ENCODE results near the gene PIAS2. TPM values are rescaled to one million over a fixed set of nuclear protein-coding genes. Genes with fewer than 3 reads are reported as not detected.
"Not testable (repeated sequence)": the region's sequence is repeated elsewhere in the genome, so short reads cannot be mapped to it uniquely, and the experiment has no call there.

Gene PIAS2, protein sequence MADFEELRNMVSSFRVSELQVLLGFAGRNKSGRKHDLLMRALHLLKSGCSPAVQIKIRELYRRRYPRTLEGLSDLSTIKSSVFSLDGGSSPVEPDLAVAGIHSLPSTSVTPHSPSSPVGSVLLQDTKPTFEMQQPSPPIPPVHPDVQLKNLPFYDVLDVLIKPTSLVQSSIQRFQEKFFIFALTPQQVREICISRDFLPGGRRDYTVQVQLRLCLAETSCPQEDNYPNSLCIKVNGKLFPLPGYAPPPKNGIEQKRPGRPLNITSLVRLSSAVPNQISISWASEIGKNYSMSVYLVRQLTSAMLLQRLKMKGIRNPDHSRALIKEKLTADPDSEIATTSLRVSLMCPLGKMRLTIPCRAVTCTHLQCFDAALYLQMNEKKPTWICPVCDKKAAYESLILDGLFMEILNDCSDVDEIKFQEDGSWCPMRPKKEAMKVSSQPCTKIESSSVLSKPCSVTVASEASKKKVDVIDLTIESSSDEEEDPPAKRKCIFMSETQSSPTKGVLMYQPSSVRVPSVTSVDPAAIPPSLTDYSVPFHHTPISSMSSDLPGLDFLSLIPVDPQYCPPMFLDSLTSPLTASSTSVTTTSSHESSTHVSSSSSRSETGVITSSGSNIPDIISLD
- 10 to 100 TPM; 44.8 to 66.7 (median 61.3) TPM for total RNA-seq
- 10 to 100 TPM in 1 of 3 donors, 1 to 10 TPM in 2; 5.5 to 20.3 (median 9.2) TPM for polyA plus RNA-seq
- long read RNA-seq, donor 1, full-length matches to known transcripts, result 6 of 33 reads
- long read RNA-seq, donor 1, partial matches to known transcripts, result 4 of 33 reads
- long read RNA-seq, donor 1, other reads (novel, unspliced or antisense), result 23 of 33 reads
- long read RNA-seq, donor 2, full-length matches to known transcripts, result 16 of 48 reads
- long read RNA-seq, donor 2, partial matches to known transcripts, result 8 of 48 reads
- long read RNA-seq, donor 2, other reads (novel, unspliced or antisense), result 24 of 48 reads

GRCh38 chr18:46917108-46917802 lies at the start of gene PIAS2, which contains the start of gene KATNAL2:
PIAS2 (minus strand) TSS chr18:46917507; CDS start chr18:46917345, 162 bp downstream.
KATNAL2 (plus strand) TSS chr18:46917602; CDS start chr18:46946873, 29,271 bp downstream.
- DNase-seq (peak; percentile 82 to 89), ATAC-seq (peak; percentile 90 to 93 (median 90))
- intact Hi-C loops (cut with DNase I), result no loop called here
- H3K36me3 ChIP-seq (ENCODE audit: insufficient read depth in 1 of 2, low read depth in 1 of 2), result no peaks in the 10 kb centered on the region
- H3K27ac ChIP-seq, result peak within 1 kb of the TSS; percentile 94
- H3K4me3 ChIP-seq, result peak within 1 kb of the TSS; percentile 86
- no peaks in the 10 kb centered on the region for H3K9me3 ChIP-seq
- WGBS, 3 donors, result 0 to 1% (median 0%) methylated on average over 49 to 107 of the region's 107 CpGs
- peaks cover 32% of the 10 kb centered on the region for H3K4me1 ChIP-seq
- no peaks in the 10 kb centered on the region for H3K27me3 ChIP-seq (ENCODE audit: insufficient read depth in 3 of 3, low read length in 2 of 3)
- no peak for TF ChIP-seq CTCF (IDR thresholded peaks at IDR 0.05)

GRCh38 chr18:46966266-46966665 lies 49.0 kb upstream of the PIAS2 start:
- H3K36me3 ChIP-seq (ENCODE audit: insufficient read depth in 1 of 2, low read depth in 1 of 2); H3K4me3 ChIP-seq; intact Hi-C loops (cut with DNase I); H3K27me3 ChIP-seq (ENCODE audit: insufficient read depth in 3 of 3, low read length in 2 of 3); ATAC-seq; H3K4me1 ChIP-seq; DNase-seq; H3K9me3 ChIP-seq; H3K27ac ChIP-seq: not testable (repeated sequence)
- WGBS, 3 donors, result no CpG with 5 or more reads among the region's 10 CpGs

DNA sequence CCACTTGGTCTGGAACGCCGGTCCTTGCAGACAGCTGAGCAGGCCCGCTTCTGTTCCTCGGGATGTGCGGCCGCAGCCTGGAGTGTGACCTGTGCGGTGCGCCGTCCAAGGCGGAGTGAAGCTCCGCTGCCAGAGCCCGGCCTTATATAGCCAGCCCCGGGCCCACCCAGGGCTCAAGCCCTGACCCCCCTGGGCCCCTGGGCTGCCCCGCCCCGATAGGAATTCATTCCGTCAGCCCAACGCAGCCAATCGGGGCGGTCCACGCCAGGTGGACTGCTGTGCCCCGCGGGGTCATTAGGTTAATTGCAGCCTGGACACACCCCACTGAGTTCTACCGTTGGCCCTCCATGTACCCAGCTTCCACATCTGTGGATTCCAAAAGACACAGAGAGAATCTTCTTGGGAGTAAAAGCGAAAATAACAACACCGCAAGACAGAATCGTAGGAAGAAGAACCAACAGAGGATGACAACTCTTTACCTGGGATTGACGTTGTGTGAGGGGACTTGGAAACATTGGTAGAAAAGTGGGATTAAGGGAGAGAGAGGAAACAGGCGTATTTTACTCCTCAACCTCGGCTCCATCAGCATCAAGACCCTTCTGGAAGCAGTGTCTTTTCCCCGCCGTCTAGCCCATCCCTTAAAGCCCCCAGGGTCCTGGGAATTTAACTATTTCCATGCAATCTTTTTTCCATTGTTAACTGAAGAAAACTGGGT lies 47.4 kb upstream of the PIAS2 start:
- WGBS, 3 donors, result 89 to 100% (median 92%) methylated on average over 1 to 8 of the region's 31 CpGs
- H3K27me3 ChIP-seq (ENCODE audit: insufficient read depth in 3 of 3, low read length in 2 of 3); H3K4me1 ChIP-seq; H3K27ac ChIP-seq; H3K36me3 ChIP-seq (ENCODE audit: insufficient read depth in 1 of 2, low read depth in 1 of 2); intact Hi-C loops (cut with DNase I); H3K9me3 ChIP-seq; H3K4me3 ChIP-seq; DNase-seq: not testable (repeated sequence)
- peak; percentile 43 to 54 (median 52) for ATAC-seq

GRCh38 chr18:46963656-46964578 lies 46.6 kb upstream of the PIAS2 start:
- ATAC-seq, result peak; percentile 21 to 51 (median 46)

DNA sequence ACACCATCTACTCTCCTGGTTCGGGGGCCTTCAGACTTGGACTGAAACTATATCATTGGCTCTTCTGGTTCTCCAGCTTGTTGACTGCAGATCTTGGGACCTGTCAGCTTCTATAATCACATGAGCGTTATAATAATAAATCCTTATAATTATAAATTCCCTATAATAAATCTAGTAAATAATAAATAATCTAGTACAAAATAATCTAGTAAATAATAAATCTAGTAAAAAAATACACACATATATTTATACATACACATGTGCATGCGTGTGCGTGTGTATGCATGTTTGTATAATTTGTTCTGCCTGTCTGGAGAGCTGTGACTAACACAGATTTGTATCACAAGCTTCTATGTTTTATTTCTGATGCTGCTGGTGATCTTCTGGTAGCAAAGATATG lies 40.9 kb upstream of the PIAS2 start:
- Histone ChIP-seq H3K4me1 (no peaks in the 10 kb centered on the region), H3K27me3 (ENCODE audit: insufficient read depth in 3 of 3, low read length in 2 of 3) (no peaks in the 10 kb centered on the region), H3K4me3 (no peak overlapping the region), H3K9me3 (no peaks in the 10 kb centered on the region), H3K36me3 (ENCODE audit: insufficient read depth in 1 of 2, low read depth in 1 of 2) (no peaks in the 10 kb centered on the region), H3K27ac (no peak overlapping the region)
- DNase-seq (no peak), ATAC-seq (no peak)
- 86 to 94% (median 86%) methylated on average over 4 of the region's 4 CpGs for WGBS, 3 donors
- intact Hi-C loops (cut with DNase I), result no loop called here
- no peak for TF ChIP-seq CTCF (IDR thresholded peaks at IDR 0.05)

More at GRCh38 chr18:46963656-46964578, 46.6 kb upstream of the PIAS2 start:
- H3K9me3 ChIP-seq; intact Hi-C loops (cut with DNase I); H3K4me3 ChIP-seq; H3K4me1 ChIP-seq; DNase-seq; H3K27me3 ChIP-seq (ENCODE audit: insufficient read depth in 3 of 3, low read length in 2 of 3); H3K27ac ChIP-seq; H3K36me3 ChIP-seq (ENCODE audit: insufficient read depth in 1 of 2, low read depth in 1 of 2): not testable (repeated sequence)
- 100% methylated on average over 4 of the region's 79 CpGs; no CpG with 5 or more reads in 2 of the 3 donors for WGBS, 3 donors
